NK-92 (cell line): ENCODE data around the gene KARS1.
"Not testable (repeated sequence)": the region's sequence is repeated elsewhere in the genome, so short reads cannot be mapped to it uniquely, and the experiment has no call there.

ENCODE experiments used
- DNase-seq: peaks from one replicate; lab custom pipeline; 2025; ENCODE audit not compliant: unreplicated experiment; lab: John Stamatoyannopoulos, UW

The KARS1 gene

GRCh38 chr16:75626806-75627205 lies 20.7 kb downstream of the KARS1 start:
- no peak for DNase-seq

GRCh38 chr16:75624921-75625334 lies 22.5 kb downstream of the KARS1 start:
- no peak for DNase-seq

DNA sequence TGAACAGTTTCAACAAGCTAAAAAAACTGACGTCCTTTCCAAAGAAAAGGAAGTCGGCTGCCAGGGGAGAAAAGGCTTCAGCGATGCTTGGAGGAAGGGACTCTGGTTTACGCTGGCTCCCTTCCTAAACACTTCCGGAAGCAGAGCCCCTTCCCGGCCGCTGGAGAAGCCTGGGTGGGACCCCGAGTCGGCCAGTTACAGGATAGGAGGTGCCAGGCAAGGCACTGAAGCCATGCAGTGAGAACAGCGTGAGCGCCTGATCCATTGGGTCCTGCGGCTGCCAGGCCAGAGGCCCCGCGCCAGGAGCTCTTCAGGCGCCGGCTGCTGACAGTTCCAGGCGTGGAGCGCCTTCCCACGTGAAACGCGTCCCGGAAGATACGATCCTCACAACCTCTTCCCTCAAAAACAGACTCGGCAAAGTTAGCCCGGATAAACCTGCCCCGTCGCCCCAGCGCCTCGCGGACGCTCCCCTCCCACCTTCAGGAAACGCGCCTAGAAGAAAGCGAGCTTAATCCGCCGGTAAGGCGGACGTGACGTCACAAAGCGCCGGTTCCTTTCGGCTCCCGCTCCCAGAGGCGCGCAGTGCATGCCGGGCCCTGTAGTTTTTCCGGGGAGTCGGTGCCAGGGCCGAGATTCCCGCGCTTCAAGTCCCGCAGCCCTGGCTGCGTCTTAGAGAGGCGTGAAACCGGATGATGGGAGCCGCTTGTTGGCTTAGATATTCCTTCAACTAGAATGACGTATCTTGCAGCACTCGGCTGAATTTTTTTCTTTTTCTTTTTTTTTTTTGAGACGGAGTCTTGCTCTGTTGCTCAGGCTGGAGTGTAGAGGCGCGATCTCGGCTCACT lies 24.5 kb downstream of the KARS1 start, which contains the start of gene ADAT1:
Gene ADAT1 (minus strand): TSS at position 521 of the 845 bp plus-strand sequence. CDS start 2,482 bp downstream, outside the sequence.
- DNase-seq: peak; percentile 94

DNA sequence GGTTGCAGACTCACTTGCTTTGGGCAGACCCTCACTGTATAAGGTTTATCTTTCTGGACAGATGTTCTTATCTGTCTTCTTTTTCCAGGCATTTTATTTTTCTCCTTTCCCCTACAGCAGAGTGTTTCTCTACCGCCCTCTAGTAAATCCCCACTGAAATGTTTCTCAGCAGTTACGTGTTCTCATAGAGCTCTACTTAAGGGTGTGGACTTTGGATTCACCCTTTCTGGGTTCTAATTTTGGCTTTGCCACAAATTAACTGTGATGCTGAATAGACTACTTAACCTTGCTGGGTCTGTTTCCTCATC lies 26.3 kb downstream of the KARS1 start:
- no peak for DNase-seq

DNA sequence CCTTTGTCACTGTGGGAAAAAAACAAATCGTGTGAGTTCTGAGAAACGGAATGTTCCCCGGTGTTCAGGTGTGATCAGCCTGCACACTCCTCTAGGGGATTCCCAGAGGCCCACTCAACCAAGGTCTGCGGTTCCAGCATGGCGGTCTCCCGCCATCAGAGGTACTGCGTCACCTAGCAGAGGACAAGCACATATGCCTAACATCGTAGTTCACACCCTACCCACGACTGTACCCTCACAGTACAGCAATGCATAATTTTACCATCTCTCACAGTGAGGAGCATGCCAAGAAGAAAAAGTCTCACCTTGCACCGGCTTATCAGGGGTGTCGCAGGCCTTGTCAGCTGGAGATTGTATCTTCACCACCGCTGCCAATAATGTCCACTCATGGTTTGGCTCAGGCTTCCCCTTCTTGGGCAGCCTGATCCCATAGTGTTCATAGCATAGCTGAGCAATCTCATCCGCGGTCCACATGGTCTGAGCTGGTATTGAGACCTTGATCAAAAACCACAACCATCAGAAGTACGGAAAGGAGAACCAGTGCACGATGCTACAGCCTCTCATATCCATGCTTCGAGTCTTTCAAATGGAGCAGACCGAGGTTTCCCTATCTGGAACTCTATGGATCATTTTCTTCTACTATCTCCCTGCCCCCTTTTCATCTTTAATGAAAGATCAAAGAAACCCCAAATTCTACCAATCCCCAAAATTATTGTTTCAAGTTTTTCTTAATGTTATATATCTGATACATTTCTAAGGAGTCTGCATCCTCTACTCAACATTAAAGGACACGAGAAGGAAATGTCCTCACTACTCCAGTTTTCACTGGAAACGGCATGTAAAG lies 26.9 kb downstream of the KARS1 start:
- no peak for DNase-seq

DNA sequence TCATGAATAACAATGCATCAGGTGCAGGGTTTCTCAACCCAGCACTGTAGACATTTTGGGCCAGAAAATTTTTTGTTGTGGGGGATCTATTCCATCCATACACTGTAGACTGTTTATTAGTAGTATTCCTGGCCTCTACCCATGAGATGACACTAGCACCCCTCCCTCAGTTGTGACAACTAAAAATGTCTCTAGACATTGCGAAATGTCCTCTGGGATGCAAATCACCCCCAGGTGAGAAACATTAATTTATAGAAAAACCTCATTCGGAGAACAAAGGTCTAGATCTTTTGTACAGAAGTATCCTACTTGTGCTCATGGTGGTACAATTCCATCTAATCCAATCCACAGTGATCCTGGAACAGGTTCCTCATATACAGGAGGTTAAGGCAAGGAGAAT lies 28.7 kb downstream of the KARS1 start:
- no peak for DNase-seq

DNA sequence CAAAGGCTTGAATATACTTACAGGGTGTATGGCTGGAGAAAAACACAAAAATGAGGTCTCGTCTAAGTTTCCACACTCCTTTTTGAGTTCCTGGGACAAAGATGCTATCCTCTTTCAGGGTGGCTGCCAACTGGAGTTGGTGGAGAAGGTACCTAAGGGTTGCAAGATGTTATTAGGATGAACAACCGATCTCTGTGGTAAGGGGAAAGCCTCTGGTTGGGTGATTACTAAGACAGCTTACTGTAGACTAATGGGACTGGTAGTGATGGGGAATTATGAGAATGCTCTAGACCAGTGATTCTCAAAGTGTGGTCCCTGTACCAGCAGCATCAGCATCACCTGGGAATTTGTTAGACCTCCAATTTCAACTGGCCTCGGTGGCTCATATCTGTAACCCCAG lies 30.3 kb downstream of the KARS1 start:
- DNase-seq: no peak

DNA sequence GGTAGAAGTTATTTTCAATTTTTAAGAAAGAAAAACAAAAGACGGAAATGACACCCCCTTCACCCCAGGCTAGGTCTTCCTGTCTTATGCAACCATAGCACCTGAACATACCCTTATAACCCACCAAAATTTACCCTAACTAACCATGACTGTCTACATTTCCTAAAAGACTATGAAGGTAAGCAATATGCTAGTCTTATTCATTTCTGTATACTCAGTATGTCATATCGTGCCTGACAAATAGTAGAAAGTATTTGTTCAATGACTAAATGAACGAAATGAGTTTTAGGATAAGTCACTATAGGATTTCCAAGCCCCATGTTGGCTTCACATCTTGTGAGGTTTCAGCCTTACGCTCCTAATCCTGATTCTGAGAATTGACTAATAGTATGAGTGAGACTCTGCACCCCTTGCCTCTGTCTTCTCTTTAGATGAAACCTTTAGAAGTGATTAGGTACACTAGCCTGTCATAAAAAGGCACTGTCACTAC lies 30.9 kb downstream of the KARS1 start:
- no peak for DNase-seq

- DNase-seq: no peak
Measured at GRCh38 chr16:75615619-75616018, 31.8 kb downstream of the KARS1 start.

- no peak for DNase-seq
Measured at GRCh38 chr16:75614066-75614897, 33.2 kb downstream of the KARS1 start.

DNA sequence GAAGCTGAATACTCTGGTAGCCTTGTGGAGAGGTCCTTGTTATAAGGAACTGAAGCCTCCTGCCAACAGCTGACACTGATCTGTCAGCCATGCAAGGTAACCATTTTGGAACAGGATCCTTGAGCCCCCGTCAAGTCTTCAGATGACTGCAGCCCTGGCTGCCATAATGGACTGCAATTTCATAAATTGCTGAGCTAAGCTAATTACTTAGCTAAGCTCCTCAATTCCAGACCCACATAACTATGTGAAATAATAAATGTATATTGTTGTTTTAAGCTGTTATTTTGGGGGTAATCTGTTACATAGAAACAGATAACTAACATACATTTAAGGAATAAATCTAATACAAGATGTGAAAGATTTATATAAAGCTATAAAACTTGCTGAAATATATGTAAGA lies 41.0 kb downstream of the KARS1 start:
- DNase-seq: no peak

GRCh38 chr16:75603241-75603640 lies 44.2 kb downstream of the KARS1 start:
- DNase-seq: no peak

GRCh38 chr16:75599452-75600277 lies 47.8 kb downstream of the KARS1 start:
- DNase-seq: no peak

GRCh38 chr16:75593825-75594820 lies 53.3 kb downstream of the KARS1 start:
- no peak for DNase-seq

- DNase-seq: no peak
Measured at GRCh38 chr16:75593308-75593707, 54.2 kb downstream of the KARS1 start.

DNA sequence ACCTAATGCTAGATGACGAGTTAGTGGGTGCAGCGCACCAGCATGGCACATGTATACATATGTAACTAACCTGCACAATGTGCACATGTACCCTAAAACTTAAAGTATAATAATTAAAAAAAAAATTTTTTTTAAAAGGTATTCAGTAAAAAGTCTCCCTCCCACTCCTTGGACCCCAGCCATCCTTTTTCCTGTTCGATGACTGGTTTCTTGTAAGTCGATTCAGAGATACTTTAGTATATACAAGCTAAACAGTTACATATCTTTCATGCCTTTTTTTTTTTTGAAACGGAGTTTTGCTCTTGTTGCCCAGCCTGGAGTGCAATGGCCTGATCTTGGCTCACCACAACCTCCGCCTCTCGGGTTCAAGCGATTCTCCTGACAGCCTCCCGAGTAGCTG lies 55.5 kb downstream of the KARS1 start:
- DNase-seq: not testable (repeated sequence)

DNA sequence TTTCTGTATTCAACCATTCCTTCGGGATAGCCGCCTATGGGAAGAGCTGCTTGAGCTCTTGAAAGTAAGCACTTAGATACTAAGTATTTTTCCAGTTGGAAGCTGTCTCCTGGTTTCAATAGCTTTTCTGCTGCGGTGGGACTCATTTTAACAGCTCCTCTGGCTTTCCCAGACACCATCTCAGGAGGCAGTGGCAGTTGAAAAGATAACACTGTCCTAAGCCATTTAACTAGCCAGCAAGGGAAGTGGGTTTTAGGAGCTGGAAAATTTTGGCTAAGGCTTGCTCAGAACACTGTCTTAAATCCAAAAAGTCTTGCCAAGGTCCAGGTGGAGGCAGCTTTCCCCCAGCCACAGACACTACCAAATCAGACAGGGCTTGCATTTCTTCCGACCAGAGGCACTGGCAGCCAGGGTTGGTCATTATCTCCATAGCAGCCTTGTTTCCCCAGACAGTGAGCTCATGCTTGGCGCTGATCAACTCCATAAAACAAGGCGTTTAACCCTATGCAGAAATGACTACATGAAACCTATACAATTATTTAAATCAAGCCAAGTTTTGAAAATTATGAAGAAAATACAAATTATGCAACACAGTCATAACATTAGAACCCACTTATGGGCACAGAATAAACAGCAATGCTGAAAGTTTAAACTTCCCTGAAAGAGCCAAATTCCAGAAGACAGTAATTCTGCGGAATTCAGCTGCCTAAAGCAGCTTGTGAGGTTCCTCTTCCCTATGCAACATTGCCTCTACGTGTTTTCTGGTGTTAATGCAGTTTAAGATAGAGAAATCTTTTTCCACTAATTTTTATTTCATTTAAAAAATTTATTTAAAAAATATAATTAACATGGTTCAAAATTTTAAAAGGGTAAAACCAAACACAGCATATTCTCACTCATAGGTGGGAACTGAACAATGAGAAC lies 56.3 kb downstream of the KARS1 start:
- no peak for DNase-seq

DNA sequence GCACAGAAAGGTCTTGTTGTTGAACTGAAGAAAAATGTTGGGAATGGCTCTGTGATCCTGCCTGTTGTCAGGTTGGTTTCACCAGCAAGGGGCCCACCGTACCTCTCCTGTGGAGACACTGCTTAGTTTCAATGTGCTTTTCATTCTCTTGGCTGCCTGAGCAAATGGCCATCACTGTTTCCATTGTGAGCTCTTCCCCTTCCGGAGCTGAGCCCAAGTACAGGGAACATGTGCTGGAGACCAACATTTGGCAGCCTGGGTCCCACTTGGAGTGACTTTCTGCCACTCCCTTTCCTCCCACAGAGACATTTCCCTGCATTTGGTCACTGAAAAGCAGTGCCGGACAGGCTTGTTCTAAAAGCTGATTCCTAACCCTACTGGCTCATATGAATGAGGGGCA lies 58.2 kb downstream of the KARS1 start:
- no peak for DNase-seq
